ENCODE results near the gene SLC8A1. TPM values are rescaled to one million over a fixed set of nuclear protein-coding genes. Genes with fewer than 3 reads are reported as not detected.
A peak's percentile ranks its signal among the peaks of the same experiment; 100 is the strongest.

The SLC8A1 gene
- total RNA-seq, 1 donor: 39.1 TPM

DNA sequence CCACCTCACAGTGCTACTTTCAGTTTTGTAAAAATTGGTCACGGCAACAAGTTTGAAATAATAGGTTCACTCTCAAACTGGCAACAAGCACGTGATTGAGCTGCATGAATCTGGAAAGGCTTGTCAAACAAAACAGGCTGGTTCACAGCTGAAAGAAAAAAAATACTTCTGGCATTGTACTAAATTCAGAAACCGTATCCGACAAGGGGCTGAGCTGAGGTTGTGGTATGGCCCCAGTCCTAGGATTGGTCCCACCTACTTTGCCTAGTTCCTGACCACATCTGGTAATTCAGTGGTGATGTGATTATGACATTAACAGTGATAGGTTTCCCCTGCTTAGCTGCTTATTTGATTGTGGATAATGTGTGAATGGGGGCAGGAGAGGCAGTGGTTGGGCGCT lies 346.3 kb downstream of the SLC8A1 start:
- TF ChIP-seq, protein P1, sequence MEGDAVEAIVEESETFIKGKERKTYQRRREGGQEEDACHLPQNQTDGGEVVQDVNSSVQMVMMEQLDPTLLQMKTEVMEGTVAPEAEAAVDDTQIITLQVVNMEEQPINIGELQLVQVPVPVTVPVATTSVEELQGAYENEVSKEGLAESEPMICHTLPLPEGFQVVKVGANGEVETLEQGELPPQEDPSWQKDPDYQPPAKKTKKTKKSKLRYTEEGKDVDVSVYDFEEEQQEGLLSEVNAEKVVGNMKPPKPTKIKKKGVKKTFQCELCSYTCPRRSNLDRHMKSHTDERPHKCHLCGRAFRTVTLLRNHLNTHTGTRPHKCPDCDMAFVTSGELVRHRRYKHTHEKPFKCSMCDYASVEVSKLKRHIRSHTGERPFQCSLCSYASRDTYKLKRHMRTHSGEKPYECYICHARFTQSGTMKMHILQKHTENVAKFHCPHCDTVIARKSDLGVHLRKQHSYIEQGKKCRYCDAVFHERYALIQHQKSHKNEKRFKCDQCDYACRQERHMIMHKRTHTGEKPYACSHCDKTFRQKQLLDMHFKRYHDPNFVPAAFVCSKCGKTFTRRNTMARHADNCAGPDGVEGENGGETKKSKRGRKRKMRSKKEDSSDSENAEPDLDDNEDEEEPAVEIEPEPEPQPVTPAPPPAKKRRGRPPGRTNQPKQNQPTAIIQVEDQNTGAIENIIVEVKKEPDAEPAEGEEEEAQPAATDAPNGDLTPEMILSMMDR (IDR thresholded peaks at IDR 0.05; ENCODE audit: insufficient read depth, low read length): no peak
- peak; percentile 53 for DNase-seq (ENCODE audit: low read depth)
- no peak overlapping the region for H3K4me3 ChIP-seq (ENCODE audit: low read depth, low read length)

DNA sequence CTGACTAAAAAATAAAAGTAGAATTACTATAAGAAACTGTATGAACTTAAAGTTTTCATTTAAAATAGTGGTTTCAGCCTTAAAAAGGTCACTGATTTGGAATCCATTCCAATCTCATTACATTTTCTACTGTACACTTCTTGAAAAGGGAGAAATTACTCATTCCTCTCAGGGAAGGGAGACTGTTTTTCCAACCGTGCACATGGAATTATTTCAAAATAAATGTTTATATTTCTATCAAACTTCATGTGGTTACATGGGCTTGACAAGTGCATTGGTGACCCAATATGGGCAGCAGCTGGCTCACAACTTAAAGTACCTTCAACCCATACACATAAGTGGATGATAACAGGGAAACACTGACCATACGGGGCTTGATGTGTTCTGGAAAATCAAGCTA lies 348.3 kb downstream of the SLC8A1 start:
- TF ChIP-seq, protein P1 (IDR thresholded peaks at IDR 0.05; ENCODE audit: insufficient read depth, low read length): no peak
- peak; percentile 71 for DNase-seq (ENCODE audit: low read depth)
- no peak overlapping the region for H3K4me3 ChIP-seq (ENCODE audit: low read depth, low read length)

DNA sequence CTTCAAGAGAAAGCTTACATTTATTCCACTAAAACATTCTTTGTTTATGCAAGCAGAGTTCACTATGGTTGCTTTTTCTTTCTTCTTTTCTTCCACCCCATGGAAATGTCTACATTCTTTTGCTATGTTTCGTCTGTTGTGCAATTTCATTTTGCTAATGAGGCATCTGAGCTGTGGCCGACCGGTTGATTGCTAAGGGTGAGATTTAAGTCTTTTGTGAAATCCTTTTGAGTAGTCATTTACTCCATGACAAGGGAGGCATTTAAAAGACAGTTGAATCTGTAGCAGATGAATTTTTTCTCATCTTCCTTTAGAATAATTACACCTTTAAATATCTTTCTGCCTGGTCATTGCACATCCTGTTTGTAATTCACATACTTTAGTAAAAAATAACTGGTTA lies 348.7 kb downstream of the SLC8A1 start:
- TF ChIP-seq, protein P1 (IDR thresholded peaks at IDR 0.05; ENCODE audit: insufficient read depth, low read length): no peak
- peak; percentile 73 for DNase-seq (ENCODE audit: low read depth)
- H3K4me3 ChIP-seq (ENCODE audit: low read depth, low read length): no peak overlapping the region

DNA sequence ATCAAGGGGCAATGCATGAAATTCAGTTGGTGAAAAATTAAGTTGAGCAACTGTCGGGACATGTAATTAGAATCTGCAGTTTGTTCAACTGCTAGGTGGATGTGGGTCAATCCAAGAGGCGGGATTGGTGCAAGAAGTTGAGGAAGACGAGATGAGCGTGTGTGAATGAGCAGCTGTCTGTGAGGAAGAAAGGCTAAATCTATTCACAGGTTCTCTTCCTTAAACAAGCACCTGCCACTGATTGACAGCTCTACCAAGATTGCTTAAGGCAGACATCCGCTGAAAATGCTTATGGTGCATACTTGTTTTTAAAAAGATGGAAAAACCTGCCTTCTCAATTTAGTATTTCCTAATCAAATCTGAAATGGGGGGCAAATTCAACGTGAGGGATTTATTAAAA lies 349.4 kb downstream of the SLC8A1 start:
- TF ChIP-seq, protein P1 (IDR thresholded peaks at IDR 0.05; ENCODE audit: insufficient read depth, low read length): no peak
- no peak overlapping the region for H3K4me3 ChIP-seq (ENCODE audit: low read depth, low read length)
- no peak for DNase-seq (ENCODE audit: low read depth)

DNA sequence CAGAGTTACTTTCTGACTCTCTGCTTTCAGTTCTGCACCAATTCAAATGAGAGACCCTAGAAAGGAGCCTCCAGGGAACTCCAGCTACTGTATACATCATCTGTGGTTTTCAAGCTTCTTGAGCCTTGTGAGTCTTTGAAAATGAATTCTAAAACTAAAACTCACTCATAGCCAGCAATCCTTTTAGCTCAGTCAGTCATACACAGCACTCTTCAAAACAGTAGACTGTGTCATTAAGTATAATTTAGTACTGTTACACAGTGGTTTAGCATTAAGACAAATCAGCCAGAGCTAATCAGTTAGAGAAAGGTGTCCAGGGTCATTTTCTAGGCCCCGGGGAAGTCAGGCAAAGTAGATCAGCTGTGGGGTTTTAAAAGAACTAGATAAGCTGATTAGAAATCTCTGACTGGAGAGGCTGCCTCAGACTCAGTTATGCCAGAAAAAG lies 350.7 kb downstream of the SLC8A1 start:
- TF ChIP-seq, protein P1 (IDR thresholded peaks at IDR 0.05; ENCODE audit: insufficient read depth, low read length): no peak
- no peak overlapping the region for H3K4me3 ChIP-seq (ENCODE audit: low read depth, low read length)
- peak; percentile 57 for DNase-seq (ENCODE audit: low read depth)

DNA sequence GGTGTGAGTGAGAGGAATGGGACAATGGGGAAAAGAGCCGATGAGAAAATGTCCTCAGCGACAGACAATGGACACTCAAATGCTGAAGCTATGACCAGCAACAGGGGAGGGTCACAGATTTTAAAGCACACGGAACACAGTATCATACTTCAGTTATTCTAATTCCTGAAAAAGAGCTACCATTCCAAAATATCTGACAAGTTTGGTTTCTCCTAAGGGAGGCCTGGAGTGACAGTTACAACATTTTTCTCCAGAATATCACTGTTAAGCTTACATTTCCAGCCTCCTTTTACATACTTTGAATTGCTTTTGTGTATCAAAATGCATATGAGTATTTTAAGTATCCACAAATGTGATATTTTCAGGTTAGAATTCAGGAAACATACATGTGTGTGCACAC lies 351.2 kb downstream of the SLC8A1 start:
- DNase-seq (ENCODE audit: low read depth): no peak
- TF ChIP-seq, protein P1 (IDR thresholded peaks at IDR 0.05; ENCODE audit: insufficient read depth, low read length): no peak
- H3K4me3 ChIP-seq (ENCODE audit: low read depth, low read length): no peak overlapping the region

DNA sequence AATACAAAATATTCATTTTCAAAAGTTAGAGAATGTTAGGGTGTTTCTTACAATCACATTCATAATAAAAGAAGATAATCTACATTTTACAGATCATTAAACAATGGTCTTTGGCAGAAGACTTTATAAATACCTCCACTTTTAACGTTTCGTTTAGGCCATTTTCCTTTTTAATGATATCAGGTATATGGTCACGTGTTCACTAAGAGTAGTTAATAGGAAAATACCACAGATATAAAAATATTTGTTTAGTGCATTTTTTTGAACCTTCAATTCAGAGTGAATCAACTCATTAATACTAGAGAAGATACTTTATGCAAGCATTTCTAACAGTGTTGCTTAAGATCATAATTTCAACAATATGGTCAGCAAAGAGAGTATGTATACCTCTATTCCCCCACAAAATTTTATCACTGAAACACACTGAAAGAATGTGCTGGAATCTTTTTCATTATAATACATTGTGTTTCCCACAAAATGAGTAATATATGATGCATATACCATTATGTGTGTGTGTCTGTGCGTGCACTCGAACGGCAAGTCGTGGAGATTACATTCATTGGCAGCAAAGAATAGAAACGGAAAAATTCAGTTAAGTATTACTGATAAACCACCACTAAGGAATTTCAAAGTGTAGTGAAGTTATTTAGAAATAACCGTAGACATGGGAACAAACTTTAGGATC lies 353.0 kb downstream of the SLC8A1 start:
- TF ChIP-seq, protein P1 (IDR thresholded peaks at IDR 0.05; ENCODE audit: insufficient read depth, low read length): no peak
- H3K4me3 ChIP-seq (ENCODE audit: low read depth, low read length): no peak overlapping the region
- DNase-seq (ENCODE audit: low read depth): peak; percentile 83
